Activated CD8-positive, alpha-beta T cell treated with anti-CD3 and anti-CD28 coated beads for 36 hours (primary cell): ENCODE data around the gene PUM2. TPM values are rescaled to one million over a fixed set of nuclear protein-coding genes. Genes with fewer than 3 reads are reported as not detected.

Experiments used
- ATAC-seq: fragments of 200-7000 bp; cut with Tn5 transposase; one replicate; pipeline ENCODE4 v1.10.0; 2021; ENCODE audit warnings: mild to moderate bottlenecking, moderate library complexity
- CTCF ChIA-PET: fragments of 350-600 bp; sonication (Branson Sonifier 250); formaldehyde crosslinking; loops from one replicate; lab custom pipeline; 2021; ENCODE audit warnings: antibody characterized with exemption; lab: Charles Lee
- POLR2A ChIA-PET: fragments of 350-600 bp; sonication (Branson Sonifier 250); formaldehyde crosslinking; loops from one replicate; lab custom pipeline; 2021; ENCODE audit warnings: antibody characterized with exemption; lab: Charles Lee
- DNase-seq: peaks from one replicate; pipeline ENCODE4 v3.0.0-alpha.2; 2020
- H3K27ac Mint-ChIP-seq: one replicate; pipeline ENCODE4 v1.8.0; 2021; ENCODE audit warnings: mild to moderate bottlenecking, mixed read lengths
- H3K27me3 Mint-ChIP-seq: one replicate; pipeline ENCODE4 v1.8.0; 2021; ENCODE audit warnings: mixed read lengths
- H3K36me3 Mint-ChIP-seq: one replicate; pipeline ENCODE4 v1.8.0; 2021; ENCODE audit warnings: low read depth, mixed read lengths
- H3K4me1 Mint-ChIP-seq: one replicate; pipeline ENCODE4 v1.8.0; 2021; ENCODE audit warnings: low read depth, mixed read lengths
- H3K4me3 Mint-ChIP-seq: one replicate; pipeline ENCODE4 v1.8.0; 2021; ENCODE audit warnings: mild to moderate bottlenecking, moderate library complexity, mixed read lengths
- H3K9me3 Mint-ChIP-seq: one replicate; pipeline ENCODE4 v1.8.0; 2021; ENCODE audit warnings: mixed read lengths
- CTCF ChIP-seq: fragments of 200-600 bp; IDR thresholded peaks from one replicate; pipeline ENCODE4 v1.8.0; 2022; ENCODE audit warnings: antibody characterized with exemption, mild to moderate bottlenecking
- intact Hi-C: fragments of 100-400 bp; cut with micrococcal nuclease; formaldehyde crosslinking; loops from one replicate; pipeline ENCODE4 v1.10.0; 2022
- total RNA-seq, 2 experiments: library from RNA; stranded (reverse); gene quantifications; one replicate each; pipeline ENCODE4 v1.2.3, GENCODE V29; 2021

PUM2 gene
- total RNA-seq, 2 experiments from 2014 or later, result 104 TPM

GRCh38 chr2:20267529-20267928 lies 83.1 kb downstream of the PUM2 start:
- no peak for TF ChIP-seq CTCF

DNA sequence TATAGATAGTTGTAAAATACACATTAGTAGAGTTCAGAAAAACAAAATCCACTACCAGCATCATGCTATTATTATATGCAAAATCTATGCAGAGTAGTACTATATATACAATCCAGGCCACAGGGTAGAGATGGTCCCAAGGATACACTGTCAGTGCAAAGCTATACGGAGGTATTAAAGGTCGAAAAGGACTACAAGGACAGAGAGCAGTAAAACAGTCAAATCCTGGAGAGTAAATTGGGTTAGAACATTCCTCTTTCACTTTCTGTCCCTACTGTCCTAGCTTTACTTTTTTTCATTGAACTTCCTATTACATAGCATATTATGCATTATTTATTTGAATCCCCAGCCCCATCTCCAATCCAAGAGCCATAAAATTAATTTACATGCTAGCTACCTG lies 86.0 kb downstream of the PUM2 start:
- H3K27ac Mint-ChIP-seq, result peak overlapping the region; percentile 63
- ATAC-seq (no peak), DNase-seq (no peak)
- H3K9me3 Mint-ChIP-seq, result no peaks in the 10 kb centered on the region
- peaks cover 34% of the 10 kb centered on the region for H3K36me3 Mint-ChIP-seq
- no peak overlapping the region for H3K4me3 Mint-ChIP-seq
- intact Hi-C loops, result no loop called here
- ChIA-PET CTCF (interaction anchor here (2.1 kb wide), 1 partner anchor 22 kb away, joined by 5 read pairs; no protein-coding TSS in a partner anchor), POLR2A (interaction anchor here (1.0 kb wide), 1 partner anchor 18 kb away, joined by 3 read pairs; no protein-coding TSS in a partner anchor)
- peaks cover 8% of the 10 kb centered on the region for H3K4me1 Mint-ChIP-seq
- no peak for TF ChIP-seq CTCF
- H3K27me3 Mint-ChIP-seq, result no peaks in the 10 kb centered on the region

More at GRCh38 chr2:20267529-20267928, 83.1 kb downstream of the PUM2 start:
- no peak for DNase-seq
- H3K4me1 Mint-ChIP-seq, result peaks cover 10% of the 10 kb centered on the region
- ChIA-PET POLR2A (interaction anchor here (1.3 kb wide), 1 partner anchor 26 kb away, joined by 3 read pairs; no protein-coding TSS in a partner anchor), CTCF (no interaction called here)
- intact Hi-C loops, result no loop called here
- H3K27me3 Mint-ChIP-seq, result no peaks in the 10 kb centered on the region
- H3K9me3 Mint-ChIP-seq, result no peaks in the 10 kb centered on the region
- ATAC-seq, result no peak
- H3K36me3 Mint-ChIP-seq, result peaks cover 43% of the 10 kb centered on the region
- H3K27ac Mint-ChIP-seq, result peak overlapping the region; percentile 32
- H3K4me3 Mint-ChIP-seq, result no peak overlapping the region

GRCh38 chr2:20257411-20257810 lies 93.2 kb downstream of the PUM2 start:
- no peaks in the 10 kb centered on the region for H3K27me3 Mint-ChIP-seq
- H3K9me3 Mint-ChIP-seq, result no peaks in the 10 kb centered on the region
- no peak for ATAC-seq
- no peaks in the 10 kb centered on the region for H3K4me1 Mint-ChIP-seq
- TF ChIP-seq CTCF, result no peak
- ChIA-PET CTCF (interaction anchor here (1.0 kb wide), 1 partner anchor 68 kb away, joined by 5 read pairs; no protein-coding TSS in a partner anchor), POLR2A (no interaction called here)
- DNase-seq, result no peak
- intact Hi-C loops, result no loop called here
- no peak overlapping the region for H3K27ac Mint-ChIP-seq
- peaks cover 43% of the 10 kb centered on the region for H3K36me3 Mint-ChIP-seq
- no peak overlapping the region for H3K4me3 Mint-ChIP-seq

DNA sequence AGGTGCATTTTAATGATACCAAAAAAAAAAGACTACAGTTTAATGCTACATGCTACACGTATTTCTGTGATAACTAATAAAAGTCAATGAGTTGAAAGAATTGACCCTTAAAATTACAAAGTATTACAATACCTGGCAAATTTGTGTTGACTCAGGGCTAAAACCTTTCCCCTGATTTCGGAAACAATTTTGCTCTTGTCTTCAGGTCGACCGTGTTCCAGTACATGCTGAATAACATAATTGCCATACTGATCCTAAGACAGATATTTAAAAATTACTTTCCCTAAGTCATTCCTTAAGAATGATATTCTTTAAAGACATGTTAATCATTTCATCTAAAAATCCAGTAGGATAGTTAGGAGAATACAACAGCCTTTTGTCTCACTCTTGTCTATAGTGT lies 95.9 kb downstream of the PUM2 start:
- no peak overlapping the region for H3K27ac Mint-ChIP-seq
- ATAC-seq, result no peak
- CTCF ChIA-PET, result no interaction called here

More for the DNA sequence above, 95.9 kb downstream of the PUM2 start:
- no peak overlapping the region for H3K4me3 Mint-ChIP-seq
- H3K4me1 Mint-ChIP-seq, result no peaks in the 10 kb centered on the region
- H3K27me3 Mint-ChIP-seq, result no peaks in the 10 kb centered on the region
- POLR2A ChIA-PET, result no interaction called here
- TF ChIP-seq CTCF, result no peak
- H3K36me3 Mint-ChIP-seq, result peaks cover 56% of the 10 kb centered on the region
- DNase-seq, result no peak
- no peaks in the 10 kb centered on the region for H3K9me3 Mint-ChIP-seq
- intact Hi-C loops, result no loop called here
